ENCODE data around the gene ENPP4.

- TF ChIP-seq CTCF (IDR thresholded peaks at IDR 0.05 in 4 of 5, conservative IDR thresholded peaks at IDR 0.05 in 1 of 5) (no peak), POLR2A (IDR thresholded peaks at IDR 0.05) (no peak)
These were observed 5.4 kb downstream of the ENPP4 start for GRCh38 chr6:46135176-46135575.
